PC-3 (cell line): ENCODE data around the gene ELMOD2. TPM values are rescaled to one million over a fixed set of nuclear protein-coding genes. Genes with fewer than 3 reads are reported as not detected.

Experiments used
- ATAC-seq: fragments of 200-7000 bp; cut with Tn5 transposase; 2 replicates; pipeline ENCODE4 v1.9.1; 2020; ENCODE audit warnings: mild to moderate bottlenecking, moderate library complexity
- BruUV-seq: library from RNA; stranded (reverse); fragments of 400-500 nt; replicated peaks from 2 replicates; lab custom pipeline; 2021; lab: Mats Ljungman, UMichigan
- CTCF ChIA-PET: fragments of 300-600 bp; sonication (Branson Sonifier 250); formaldehyde crosslinking; loops from one replicate; lab custom pipeline; 2022; ENCODE audit warnings: antibody characterized with exemption; lab: Charles Lee
- POLR2A ChIA-PET: fragments of 300-600 bp; sonication (Branson Sonifier 250); formaldehyde crosslinking; loops from one replicate; lab custom pipeline; 2022; ENCODE audit warnings: antibody characterized with exemption; ENCODE audit not compliant: unreplicated experiment; lab: Charles Lee
- DNase-seq: peaks from one replicate; pipeline ENCODE4 v3.0.0-alpha.2; 2015
- H2AFZ ChIP-seq: fragments of 300-600 bp; sonication (generic); 2 replicates; pipeline ENCODE4 v1.6.0; 2016; ENCODE audit warnings: antibody characterized with exemption, low read length
- H3F3A ChIP-seq: fragments of 300-600 bp; sonication (generic); one replicate; pipeline ENCODE4 v1.6.0; 2017; ENCODE audit warnings: antibody characterized with exemption, low read length, control low read depth, mild to moderate bottlenecking; ENCODE audit not compliant: unreplicated experiment
- H3K27ac ChIP-seq: fragments of 300-600 bp; sonication (generic); 2 replicates; pipeline ENCODE4 v1.5.1; 2016; ENCODE audit warnings: mild to moderate bottlenecking, low read length
- H3K27me3 ChIP-seq: fragments of 300-600 bp; sonication (generic); 2 replicates; pipeline ENCODE4 v1.6.1; 2016; ENCODE audit warnings: low read length, mixed read lengths
- H3K36me3 ChIP-seq: fragments of 300-600 bp; sonication (generic); 2 replicates; pipeline ENCODE4 v1.6.1; 2016; ENCODE audit warnings: low read depth, mixed run types, low read length, mixed read lengths
- H3K4me1 ChIP-seq: fragments of 300-600 bp; sonication (generic); 2 replicates; pipeline ENCODE4 v1.5.1; 2016; ENCODE audit warnings: low read length; ENCODE audit not compliant: insufficient read depth
- H3K4me2 ChIP-seq: fragments of 300-600 bp; sonication (generic); 2 replicates; pipeline ENCODE4 v1.6.0; 2016; ENCODE audit warnings: low read length
- H3K4me3 ChIP-seq: fragments of 300-600 bp; sonication (generic); 2 replicates; pipeline ENCODE4 v1.5.1; 2016; ENCODE audit warnings: mild to moderate bottlenecking, low read length, mixed read lengths
- H3K79me2 ChIP-seq: fragments of 300-600 bp; sonication (generic); 2 replicates; pipeline ENCODE4 v1.6.1; 2017; ENCODE audit warnings: low read length, mixed read lengths
- H3K9ac ChIP-seq: fragments of 300-600 bp; sonication (generic); 2 replicates; pipeline ENCODE4 v1.6.0; 2016; ENCODE audit warnings: mild to moderate bottlenecking, low read length
- H3K9me2 ChIP-seq: fragments of 300-600 bp; sonication (generic); replicated peaks from 2 replicates; pipeline ENCODE4 v1.6.1; 2016; ENCODE audit warnings: mixed run types, low read length, mixed read lengths
- H3K9me3 ChIP-seq: fragments of 300-600 bp; sonication (generic); 2 replicates; pipeline ENCODE4 v1.6.1; 2016; ENCODE audit warnings: low read length, mixed read lengths
- H4K20me1 ChIP-seq: fragments of 300-600 bp; sonication (generic); 2 replicates; pipeline ENCODE4 v1.6.1; 2016; ENCODE audit warnings: low read length, mixed read lengths
- CTCF ChIP-seq: fragments of 300-600 bp; sonication (generic); conservative IDR thresholded peaks from 2 replicates; pipeline ENCODE4 v1.5.1; 2017; ENCODE audit warnings: antibody characterized with exemption, low read depth, mild to moderate bottlenecking, low read length
- EZH2 ChIP-seq: fragments of 300-600 bp; sonication (generic); IDR thresholded peaks from one replicate; pipeline ENCODE4 v1.6.1; 2017; ENCODE audit warnings: antibody characterized with exemption, mild to moderate bottlenecking, low read length; ENCODE audit not compliant: unreplicated experiment
- EZH2phosphoT487 ChIP-seq: fragments of 300-600 bp; sonication (generic); IDR thresholded peaks from 2 replicates; pipeline ENCODE4 v1.6.1; 2018; ENCODE audit warnings: mild to moderate bottlenecking, antibody characterized with exemption, low read length, borderline replicate concordance
- intact Hi-C: fragments of 100-400 bp; cut with micrococcal nuclease; formaldehyde crosslinking; loops from 2 replicates; pipeline ENCODE4 v1.9.0; 2023
- total RNA-seq: library from RNA; depleted of rRNA; stranded (reverse); fragments of >200 nt; gene quantifications from 2 replicates; pipeline ENCODE4 v1.2.3, GENCODE V29; 2014; rRNA removed

The ELMOD2 gene
- total RNA-seq, 1 experiment from 2014 or later: 10.1 TPM

- Histone ChIP-seq H3K79me2 (no peaks in the 10 kb centered on the region), H3K9ac (no peak overlapping the region), H3K4me2 (no peak overlapping the region), H3K9me3 (no peaks in the 10 kb centered on the region), H3K27me3 (no peaks in the 10 kb centered on the region), H2AFZ (no peak overlapping the region), H3F3A (no peaks in the 10 kb centered on the region), H4K20me1 (no peaks in the 10 kb centered on the region), H3K4me1 (no peaks in the 10 kb centered on the region), H3K9me2 (no peaks in the 10 kb centered on the region), H3K36me3 (no peaks in the 10 kb centered on the region), H3K27ac (no peak overlapping the region), H3K4me3 (no peak overlapping the region)
- intact Hi-C loops: no loop called here
- TF ChIP-seq EZH2 (no peak), EZH2phosphoT487 (no peak), CTCF (no peak)
- no peak for ATAC-seq
- ChIA-PET CTCF (no interaction called here), POLR2A (no interaction called here)
- no TSS peak for BruUV-seq
- no peak for DNase-seq
These were observed 78.7 kb downstream of the ELMOD2 start for GRCh38 chr4:140602714-140603113.

DNA sequence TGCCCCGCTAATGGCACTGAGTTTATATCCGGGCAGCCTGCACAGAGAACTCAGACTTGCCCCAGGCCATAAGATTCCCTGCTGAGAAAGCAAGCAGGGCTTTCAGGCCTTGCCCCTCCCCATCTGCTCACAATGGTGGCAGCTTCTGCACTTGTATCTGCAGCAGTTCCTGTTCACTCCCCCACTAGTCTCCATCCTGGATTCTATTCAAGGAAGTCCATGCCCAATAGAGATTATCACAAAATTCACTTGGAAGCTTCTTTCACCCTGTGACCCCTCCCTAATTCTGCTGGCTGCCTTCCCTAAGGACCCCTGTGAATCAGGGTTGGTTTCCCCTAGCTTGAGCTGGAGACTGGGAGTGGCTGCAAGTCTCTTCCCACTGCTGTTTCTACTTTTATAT, 79.3 kb downstream of the ELMOD2 start:
- DNase-seq (no peak), ATAC-seq (no peak)
- no TSS peak for BruUV-seq
- no peaks in the 10 kb centered on the region for H4K20me1 ChIP-seq
- H3K9me2 ChIP-seq: no peaks in the 10 kb centered on the region
- no peak overlapping the region for H3K4me3 ChIP-seq
- CTCF ChIA-PET: no interaction called here
- H3F3A ChIP-seq: no peaks in the 10 kb centered on the region
- H2AFZ ChIP-seq: no peak overlapping the region
- H3K4me1 ChIP-seq: no peaks in the 10 kb centered on the region
- intact Hi-C loops: no loop called here
- no peaks in the 10 kb centered on the region for H3K9me3 ChIP-seq
- H3K36me3 ChIP-seq: no peaks in the 10 kb centered on the region
- H3K27me3 ChIP-seq: no peaks in the 10 kb centered on the region
- POLR2A ChIA-PET: no interaction called here
- H3K27ac ChIP-seq: no peak overlapping the region
- no peak for TF ChIP-seq CTCF
- no peak for TF ChIP-seq EZH2
- TF ChIP-seq EZH2phosphoT487: no peak
- no peak overlapping the region for H3K9ac ChIP-seq
- no peak overlapping the region for H3K4me2 ChIP-seq
- no peaks in the 10 kb centered on the region for H3K79me2 ChIP-seq

Other genes starting within 250 kb of the ELMOD2 start
- 22.5 and 28.2 TPM in 2 replicates for gene SCOC, start 150.5 kb upstream of the ELMOD2 start, total RNA-seq
- 7.9 and 9.6 TPM in 2 replicates for gene CLGN, start 96.5 kb upstream of the ELMOD2 start, total RNA-seq
- gene MGAT4D, start 25.9 kb upstream of the ELMOD2 start, total RNA-seq: not detected in 2 replicates
- not detected in 2 replicates for gene UCP1, start 44.8 kb downstream of the ELMOD2 start, total RNA-seq
- 11.2 and 12.7 TPM in 2 replicates for gene TBC1D9, start 232.2 kb downstream of the ELMOD2 start, total RNA-seq